Measurements from ENCODE around the gene GXYLT2. TPM values are rescaled to one million over a fixed set of nuclear protein-coding genes. Genes with fewer than 3 reads are reported as not detected.

Gene GXYLT2
- total RNA-seq, 1 donor from 2014 or later, result 10.1 TPM

DNA sequence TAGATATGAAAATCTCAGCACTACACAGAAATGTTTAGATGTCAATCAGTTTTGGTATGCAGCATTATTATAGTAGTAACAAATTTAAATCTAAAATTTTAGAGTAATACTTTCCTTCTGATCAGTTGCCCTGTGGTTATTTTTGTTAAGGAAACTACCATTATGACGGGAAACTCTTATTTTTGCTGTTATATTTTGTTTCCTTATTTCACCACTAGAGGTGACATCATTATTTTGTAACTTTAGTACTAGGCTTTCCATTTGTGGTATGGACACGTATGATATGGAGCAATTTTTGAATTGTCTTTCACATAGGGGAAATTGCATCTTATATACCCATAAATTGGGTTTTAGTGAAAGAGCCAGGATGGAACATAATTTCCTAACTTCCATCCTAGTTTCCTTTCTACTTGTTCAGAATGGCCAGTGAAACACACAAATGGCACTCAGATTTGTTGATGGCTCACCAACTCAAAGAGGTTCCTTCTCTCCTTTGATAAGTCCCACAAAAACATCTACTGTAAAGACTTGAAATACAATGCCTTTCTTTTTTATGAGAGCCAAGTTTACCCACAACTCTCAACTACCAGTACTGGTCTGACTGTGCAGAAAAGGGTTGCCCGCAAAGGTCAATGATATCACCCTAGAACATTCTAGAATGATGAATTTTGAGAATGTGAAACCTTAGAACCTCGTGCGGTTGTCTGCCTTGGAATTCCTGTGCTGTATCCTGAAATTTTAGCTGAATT lies 89.4 kb downstream of the GXYLT2 start:
- Histone ChIP-seq H3K27me3 (no peaks in the 10 kb centered on the region), H3K9me3 (no peaks in the 10 kb centered on the region), H3K4me3 (no peak overlapping the region), H3K27ac (no peak overlapping the region), H3K36me3 (no peaks in the 10 kb centered on the region), H3K4me1 (no peaks in the 10 kb centered on the region)
- intact Hi-C loops (cut with DNase I), result no loop called here
- TF ChIP-seq POLR2A (IDR thresholded peaks at IDR 0.05) (no peak), POLR2AphosphoS5 (IDR thresholded peaks at IDR 0.05; ENCODE audit: insufficient read depth in 1 of 2, low read depth in 1 of 2) (no peak), CTCF (IDR thresholded peaks at IDR 0.05) (no peak)
- no peak for DNase-seq (ENCODE audit: extremely low spot score in 2 of 2)

GRCh38 chr3:72982609-72983366 lies 94.9 kb downstream of the GXYLT2 start:
- no peak for DNase-seq (ENCODE audit: extremely low spot score in 2 of 2)
- Histone ChIP-seq H3K27ac (no peak overlapping the region), H3K9me3 (no peaks in the 10 kb centered on the region), H3K4me1 (no peaks in the 10 kb centered on the region), H3K27me3 (no peaks in the 10 kb centered on the region), H3K36me3 (no peaks in the 10 kb centered on the region), H3K4me3 (no peak overlapping the region)
- intact Hi-C loops (cut with DNase I), result no loop called here
- no peak for TF ChIP-seq POLR2A (IDR thresholded peaks at IDR 0.05)
- no peak for TF ChIP-seq POLR2AphosphoS5 (IDR thresholded peaks at IDR 0.05; ENCODE audit: insufficient read depth in 1 of 2, low read depth in 1 of 2)
- TF ChIP-seq CTCF (IDR thresholded peaks at IDR 0.05), result no peak

DNA sequence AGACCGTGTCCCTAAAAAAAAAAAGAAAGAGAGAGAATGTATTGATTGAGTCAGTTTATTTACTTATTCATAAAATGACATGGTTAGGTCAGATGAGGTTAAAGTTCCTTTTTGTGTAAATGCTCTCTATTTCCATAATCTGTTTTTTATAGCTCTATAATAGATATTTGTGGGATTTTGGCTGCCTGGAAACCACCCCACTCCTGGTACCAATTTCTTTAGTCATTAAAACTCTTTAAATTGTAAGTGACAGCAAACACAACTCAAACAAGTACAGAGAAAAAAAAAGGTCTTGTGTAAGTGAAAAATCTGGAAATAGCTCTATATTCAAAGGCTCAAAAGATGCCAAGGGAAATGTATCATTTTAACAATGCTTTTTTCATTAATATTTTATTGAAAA lies 97.7 kb downstream of the GXYLT2 start:
- H3K27ac ChIP-seq, result no peak overlapping the region
- H3K27me3 ChIP-seq, result no peaks in the 10 kb centered on the region
- no peak for TF ChIP-seq CTCF (IDR thresholded peaks at IDR 0.05)
- TF ChIP-seq POLR2AphosphoS5 (IDR thresholded peaks at IDR 0.05; ENCODE audit: insufficient read depth in 1 of 2, low read depth in 1 of 2), result no peak
- no peak for TF ChIP-seq POLR2A (IDR thresholded peaks at IDR 0.05)
- H3K9me3 ChIP-seq, result no peaks in the 10 kb centered on the region
- DNase-seq (ENCODE audit: extremely low spot score in 2 of 2), result no peak
- no peaks in the 10 kb centered on the region for H3K4me1 ChIP-seq
- intact Hi-C loops (cut with DNase I), result no loop called here
- no peak overlapping the region for H3K4me3 ChIP-seq
- H3K36me3 ChIP-seq, result no peaks in the 10 kb centered on the region

- DNase-seq (ENCODE audit: extremely low spot score in 2 of 2), result no peak
- Histone ChIP-seq H3K27me3 (no peaks in the 10 kb centered on the region), H3K4me1 (peaks cover under 1% of the 10 kb centered on the region), H3K27ac (no peak overlapping the region), H3K9me3 (no peaks in the 10 kb centered on the region), H3K4me3 (no peak overlapping the region), H3K36me3 (no peaks in the 10 kb centered on the region)
- no peak for TF ChIP-seq POLR2AphosphoS5 (IDR thresholded peaks at IDR 0.05; ENCODE audit: insufficient read depth in 1 of 2, low read depth in 1 of 2)
- no peak for TF ChIP-seq CTCF (IDR thresholded peaks at IDR 0.05)
- TF ChIP-seq POLR2A (IDR thresholded peaks at IDR 0.05), result no peak
- intact Hi-C loops (cut with DNase I), result no loop called here
Observed at GRCh38 chr3:72990701-72991395, 103.0 kb downstream of the GXYLT2 start.
